ENCODE data around the gene EFNA3. TPM values are rescaled to one million over a fixed set of nuclear protein-coding genes. Genes with fewer than 3 reads are reported as not detected.

Gene EFNA3
- total RNA-seq, 1 donor from 2014 or later: 9.6 TPM

DNA sequence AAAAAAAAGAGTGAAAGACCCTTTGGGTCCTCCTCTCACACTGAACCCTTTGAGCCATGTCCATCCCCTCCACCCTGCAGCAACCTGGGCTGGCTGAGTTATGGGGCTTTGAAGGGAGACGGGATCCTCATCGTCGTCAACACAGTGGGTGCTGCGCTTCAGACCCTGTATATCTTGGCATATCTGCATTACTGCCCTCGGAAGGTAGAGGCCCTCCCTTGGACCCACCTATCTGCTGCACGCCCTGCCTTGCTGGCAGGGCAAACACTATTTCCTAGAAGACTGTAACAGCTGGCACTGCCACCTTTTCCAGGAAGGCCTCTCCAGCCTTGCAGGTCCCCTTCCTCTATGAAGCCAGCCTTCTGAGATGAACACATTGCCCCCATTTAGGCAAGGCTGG is 58.1 kb downstream of the EFNA3 start:
- Mint-ChIP-seq H3K27me3 (ENCODE audit: unreplicated experiment) (peaks cover 11% of the 10 kb centered on the region), H3K36me3 (ENCODE audit: low read depth, unreplicated experiment) (peaks cover 41% of the 10 kb centered on the region), H3K9me3 (ENCODE audit: unreplicated experiment) (no peaks in the 10 kb centered on the region), H3K4me1 (ENCODE audit: unreplicated experiment) (peaks cover 58% of the 10 kb centered on the region), H3K27ac (ENCODE audit: unreplicated experiment) (peak overlapping the region; percentile 64), H3K4me3 (ENCODE audit: unreplicated experiment) (peak overlapping the region; percentile 88)
- TF ChIP-seq, protein P1, sequence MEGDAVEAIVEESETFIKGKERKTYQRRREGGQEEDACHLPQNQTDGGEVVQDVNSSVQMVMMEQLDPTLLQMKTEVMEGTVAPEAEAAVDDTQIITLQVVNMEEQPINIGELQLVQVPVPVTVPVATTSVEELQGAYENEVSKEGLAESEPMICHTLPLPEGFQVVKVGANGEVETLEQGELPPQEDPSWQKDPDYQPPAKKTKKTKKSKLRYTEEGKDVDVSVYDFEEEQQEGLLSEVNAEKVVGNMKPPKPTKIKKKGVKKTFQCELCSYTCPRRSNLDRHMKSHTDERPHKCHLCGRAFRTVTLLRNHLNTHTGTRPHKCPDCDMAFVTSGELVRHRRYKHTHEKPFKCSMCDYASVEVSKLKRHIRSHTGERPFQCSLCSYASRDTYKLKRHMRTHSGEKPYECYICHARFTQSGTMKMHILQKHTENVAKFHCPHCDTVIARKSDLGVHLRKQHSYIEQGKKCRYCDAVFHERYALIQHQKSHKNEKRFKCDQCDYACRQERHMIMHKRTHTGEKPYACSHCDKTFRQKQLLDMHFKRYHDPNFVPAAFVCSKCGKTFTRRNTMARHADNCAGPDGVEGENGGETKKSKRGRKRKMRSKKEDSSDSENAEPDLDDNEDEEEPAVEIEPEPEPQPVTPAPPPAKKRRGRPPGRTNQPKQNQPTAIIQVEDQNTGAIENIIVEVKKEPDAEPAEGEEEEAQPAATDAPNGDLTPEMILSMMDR (IDR thresholded peaks at IDR 0.05; ENCODE audit: unreplicated experiment): no peak
- no peak for DNase-seq (ENCODE audit: low spot score)

Other genes starting within 250 kb of the EFNA3 start
- 17.3 TPM for gene KCNN3, start 208.6 kb upstream of the EFNA3 start, total RNA-seq (ENCODE audit: unreplicated experiment)
- gene PMVK, start 142.1 kb upstream of the EFNA3 start, total RNA-seq (ENCODE audit: unreplicated experiment): 26.7 TPM
- 82.1 TPM for gene PBXIP1, start 122.7 kb upstream of the EFNA3 start, total RNA-seq (ENCODE audit: unreplicated experiment)
- 49.8 TPM for gene PYGO2, start 117.1 kb upstream of the EFNA3 start, total RNA-seq (ENCODE audit: unreplicated experiment)
- gene SHC1, start 108.1 kb upstream of the EFNA3 start, total RNA-seq (ENCODE audit: unreplicated experiment): 915 TPM
- gene CKS1B, start 104.2 kb upstream of the EFNA3 start, total RNA-seq (ENCODE audit: unreplicated experiment): 48.3 TPM
- 35.9 TPM for gene FLAD1, start 95.5 kb upstream of the EFNA3 start, total RNA-seq (ENCODE audit: unreplicated experiment)
- gene LENEP, start 85.3 kb upstream of the EFNA3 start, total RNA-seq (ENCODE audit: unreplicated experiment): 0.82 TPM
- 23.3 TPM for gene ZBTB7B, start 76.0 kb upstream of the EFNA3 start, total RNA-seq (ENCODE audit: unreplicated experiment)
- 2.8 TPM for gene DCST2, start 45.1 kb upstream of the EFNA3 start, total RNA-seq (ENCODE audit: unreplicated experiment)
- not detected for gene DCST1, start 45.0 kb upstream of the EFNA3 start, total RNA-seq (ENCODE audit: unreplicated experiment)
- 382 TPM for gene ADAM15, start 27.5 kb upstream of the EFNA3 start, total RNA-seq (ENCODE audit: unreplicated experiment)
- 25.2 TPM for gene EFNA4, start 15.1 kb upstream of the EFNA3 start, total RNA-seq (ENCODE audit: unreplicated experiment)
- 413 TPM for gene EFNA1, start 49.0 kb downstream of the EFNA3 start, total RNA-seq (ENCODE audit: unreplicated experiment)
- gene SLC50A1, start 57.0 kb downstream of the EFNA3 start, total RNA-seq (ENCODE audit: unreplicated experiment): 43.9 TPM
- gene DPM3, start 61.7 kb downstream of the EFNA3 start, total RNA-seq (ENCODE audit: unreplicated experiment): 39.2 TPM
- gene KRTCAP2, start 94.5 kb downstream of the EFNA3 start, total RNA-seq (ENCODE audit: unreplicated experiment): 173 TPM
- gene TRIM46, start 95.0 kb downstream of the EFNA3 start, total RNA-seq (ENCODE audit: unreplicated experiment): 8.5 TPM
- 35.5 TPM for gene THBS3, start 129.1 kb downstream of the EFNA3 start, total RNA-seq (ENCODE audit: unreplicated experiment)
- gene MTX1, start 129.9 kb downstream of the EFNA3 start, total RNA-seq (ENCODE audit: unreplicated experiment): 38.8 TPM
- 54.1 TPM for gene ENTREP3, start 176.6 kb downstream of the EFNA3 start, total RNA-seq (ENCODE audit: unreplicated experiment)
- gene SCAMP3, start 183.5 kb downstream of the EFNA3 start, total RNA-seq (ENCODE audit: unreplicated experiment): 54.9 TPM
- 62.8 TPM for gene CLK2, start 194.7 kb downstream of the EFNA3 start, total RNA-seq (ENCODE audit: unreplicated experiment)
- gene HCN3, start 198.6 kb downstream of the EFNA3 start, total RNA-seq (ENCODE audit: unreplicated experiment): 7.3 TPM
- gene PKLR, start 222.6 kb downstream of the EFNA3 start, total RNA-seq (ENCODE audit: unreplicated experiment): not detected
- gene FDPS, start 230.0 kb downstream of the EFNA3 start, total RNA-seq (ENCODE audit: unreplicated experiment): 540 TPM
- gene RUSC1, start 242.1 kb downstream of the EFNA3 start, total RNA-seq (ENCODE audit: unreplicated experiment): 67.1 TPM